ENCODE data around the gene RPL39L. TPM values are rescaled to one million over a fixed set of nuclear protein-coding genes. Genes with fewer than 3 reads are reported as not detected.

RPL39L gene
- total RNA-seq, 2 donors from 2014 or later: 26.8 to 34.5 TPM

- Histone ChIP-seq H3K9ac (ENCODE audit: extremely low read depth, low read length, poor library complexity, severe bottlenecking) (no peak overlapping the region), H3K4me1 (ENCODE audit: control insufficient read depth, insufficient read depth, low read length) (no peaks in the 10 kb centered on the region), H3K36me3 (ENCODE audit: control insufficient read depth, insufficient read depth, low read length) (peaks cover 83% of the 10 kb centered on the region), H3K9me3 (ENCODE audit: control insufficient read depth, low read length) (peaks cover 9% of the 10 kb centered on the region), H3K27ac (ENCODE audit: low read depth, low read length) (no peak overlapping the region), H3K4me3 (ENCODE audit: low read length) (no peak overlapping the region), H3K27me3 (ENCODE audit: control insufficient read depth, insufficient read depth, low read length, poor library complexity, severe bottlenecking) (no peaks in the 10 kb centered on the region)
- no peak for TF ChIP-seq CTCF (conservative IDR thresholded peaks at IDR 0.05)
- Mint-ChIP-seq H3K27me3 (ENCODE audit: insufficient read depth) (no peaks in the 10 kb centered on the region), H3K9me3 (no peaks in the 10 kb centered on the region), H3K4me1 (no peaks in the 10 kb centered on the region), H3K4me3 (no peak overlapping the region), H3K36me3 (ENCODE audit: low read depth) (peaks cover 71% of the 10 kb centered on the region), H3K27ac (no peak overlapping the region)
- DNase-seq: no peak
- WGBS, 2 experiments (ENCODE audit: insufficient coverage in 1 of 2, insufficient read length in 1 of 2): 91 to 98% methylated on average over 5 of the region's 5 CpGs
Observed at GRCh38 chr3:187073581-187074098, 65.7 kb downstream of the RPL39L start.

- Mint-ChIP-seq H3K4me1 (no peaks in the 10 kb centered on the region), H3K36me3 (ENCODE audit: low read depth) (peaks cover 69% of the 10 kb centered on the region), H3K4me3 (no peak overlapping the region), H3K27ac (no peak overlapping the region), H3K27me3 (ENCODE audit: insufficient read depth) (no peaks in the 10 kb centered on the region), H3K9me3 (no peaks in the 10 kb centered on the region)
- 90 to 92% methylated on average over 3 to 5 of the region's 5 CpGs for WGBS, 2 experiments (ENCODE audit: insufficient coverage in 1 of 2, insufficient read length in 1 of 2)
- Histone ChIP-seq H3K27ac (ENCODE audit: low read depth, low read length) (no peak overlapping the region), H3K4me3 (ENCODE audit: low read length) (no peak overlapping the region), H3K9ac (ENCODE audit: extremely low read depth, low read length, poor library complexity, severe bottlenecking) (no peak overlapping the region), H3K9me3 (ENCODE audit: control insufficient read depth, low read length) (peaks cover 9% of the 10 kb centered on the region), H3K27me3 (ENCODE audit: control insufficient read depth, insufficient read depth, low read length, poor library complexity, severe bottlenecking) (no peaks in the 10 kb centered on the region), H3K4me1 (ENCODE audit: control insufficient read depth, insufficient read depth, low read length) (no peaks in the 10 kb centered on the region), H3K36me3 (ENCODE audit: control insufficient read depth, insufficient read depth, low read length) (peaks cover 76% of the 10 kb centered on the region)
- TF ChIP-seq CTCF (conservative IDR thresholded peaks at IDR 0.05): no peak
- no peak for DNase-seq
Observed at GRCh38 chr3:187072511-187072910, 66.8 kb downstream of the RPL39L start.

GRCh38 chr3:187072102-187072501, 67.2 kb downstream of the RPL39L start:
- DNase-seq: no peak
- H3K27ac Mint-ChIP-seq: no peak overlapping the region
- 95 to 100% methylated on average over 1 to 3 of the region's 3 CpGs for WGBS, 2 experiments (ENCODE audit: insufficient coverage in 1 of 2, insufficient read length in 1 of 2)
- Histone ChIP-seq H3K9me3 (ENCODE audit: control insufficient read depth, low read length) (peaks cover 9% of the 10 kb centered on the region), H3K36me3 (ENCODE audit: control insufficient read depth, insufficient read depth, low read length) (peaks cover 72% of the 10 kb centered on the region), H3K4me1 (ENCODE audit: control insufficient read depth, insufficient read depth, low read length) (no peaks in the 10 kb centered on the region), H3K4me3 (ENCODE audit: low read length) (no peak overlapping the region), H3K27me3 (ENCODE audit: control insufficient read depth, insufficient read depth, low read length, poor library complexity, severe bottlenecking) (no peaks in the 10 kb centered on the region), H3K27ac (ENCODE audit: low read depth, low read length) (no peak overlapping the region), H3K9ac (ENCODE audit: extremely low read depth, low read length, poor library complexity, severe bottlenecking) (no peak overlapping the region)
- H3K27me3 Mint-ChIP-seq (ENCODE audit: insufficient read depth): no peaks in the 10 kb centered on the region
- no peaks in the 10 kb centered on the region for H3K4me1 Mint-ChIP-seq
- TF ChIP-seq CTCF (conservative IDR thresholded peaks at IDR 0.05): no peak
- no peaks in the 10 kb centered on the region for H3K9me3 Mint-ChIP-seq
- peaks cover 71% of the 10 kb centered on the region for H3K36me3 Mint-ChIP-seq (ENCODE audit: low read depth)
- H3K4me3 Mint-ChIP-seq: no peak overlapping the region

Other genes starting within 250 kb of the RPL39L start
- gene ST6GAL1, start 209.0 kb downstream of the RPL39L start, total RNA-seq: 10 to 100 TPM; 79.3 to 82.4 TPM
- gene RTP1, start 58.0 kb upstream of the RPL39L start, total RNA-seq: under 1 TPM in 1 of 2 donors, not detected in 1; 0.88 TPM
- under 1 TPM; 0.09 to 0.57 TPM for gene MASP1, start 152.2 kb upstream of the RPL39L start, total RNA-seq
- gene RTP4, start 228.9 kb upstream of the RPL39L start, total RNA-seq: not detected

All from endodermal cell (in vitro differentiated cells).